Epithelial cell of proximal tubule (primary cell): ENCODE measurements around the gene ADRB1. TPM values are rescaled to one million over a fixed set of nuclear protein-coding genes. Genes with fewer than 3 reads are reported as not detected.

Source experiments
- DNase-seq: peaks from one replicate; pipeline ENCODE4 v3.0.0-alpha.2; 2011; ENCODE audit warnings: low read depth
- H3K4me3 ChIP-seq: 2 replicates; pipeline ENCODE4 v1.5.1; 2011; ENCODE audit warnings: low read depth, mild to moderate bottlenecking, low read length
- total RNA-seq: library from RNA; depleted of rRNA; stranded (reverse); fragments of >200 nt; gene quantifications from 2 replicates; pipeline ENCODE4 v1.2.3, GENCODE V29; 2015
- TF ChIP-seq, protein P1 (sequence below): conservative IDR thresholded peaks from 2 replicates; pipeline ENCODE4 v1.5.1; 2012; ENCODE audit warnings: low read depth, mild to moderate bottlenecking, low read length

The ADRB1 gene
- total RNA-seq, 1 donor from 2014 or later: 0.06 TPM

DNA sequence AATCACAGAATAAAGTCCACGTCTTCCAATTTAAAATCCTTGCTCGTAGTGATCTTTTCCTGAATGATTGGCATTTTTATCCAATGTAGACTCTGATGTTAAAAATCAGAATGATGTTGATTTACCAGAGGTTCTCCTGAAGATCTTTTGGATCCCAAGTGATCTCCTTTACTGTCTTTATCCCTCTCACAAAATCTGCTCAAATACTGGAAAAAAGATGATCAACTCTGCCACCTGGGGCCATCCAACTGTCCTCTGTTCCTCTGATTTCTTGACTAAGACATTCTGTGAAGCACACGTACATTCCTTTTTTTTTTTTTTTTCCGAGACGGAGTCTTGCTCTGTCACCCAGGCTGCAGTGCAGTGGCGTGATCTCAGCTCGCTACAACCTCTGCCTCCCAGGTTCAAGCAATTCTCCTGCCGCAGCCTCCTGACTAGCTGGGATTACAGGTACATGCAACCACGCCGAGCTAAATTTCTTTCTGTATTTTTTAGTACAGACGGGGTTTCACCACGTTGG lies 18.0 kb upstream of the ADRB1 start:
- TF ChIP-seq, protein P1, sequence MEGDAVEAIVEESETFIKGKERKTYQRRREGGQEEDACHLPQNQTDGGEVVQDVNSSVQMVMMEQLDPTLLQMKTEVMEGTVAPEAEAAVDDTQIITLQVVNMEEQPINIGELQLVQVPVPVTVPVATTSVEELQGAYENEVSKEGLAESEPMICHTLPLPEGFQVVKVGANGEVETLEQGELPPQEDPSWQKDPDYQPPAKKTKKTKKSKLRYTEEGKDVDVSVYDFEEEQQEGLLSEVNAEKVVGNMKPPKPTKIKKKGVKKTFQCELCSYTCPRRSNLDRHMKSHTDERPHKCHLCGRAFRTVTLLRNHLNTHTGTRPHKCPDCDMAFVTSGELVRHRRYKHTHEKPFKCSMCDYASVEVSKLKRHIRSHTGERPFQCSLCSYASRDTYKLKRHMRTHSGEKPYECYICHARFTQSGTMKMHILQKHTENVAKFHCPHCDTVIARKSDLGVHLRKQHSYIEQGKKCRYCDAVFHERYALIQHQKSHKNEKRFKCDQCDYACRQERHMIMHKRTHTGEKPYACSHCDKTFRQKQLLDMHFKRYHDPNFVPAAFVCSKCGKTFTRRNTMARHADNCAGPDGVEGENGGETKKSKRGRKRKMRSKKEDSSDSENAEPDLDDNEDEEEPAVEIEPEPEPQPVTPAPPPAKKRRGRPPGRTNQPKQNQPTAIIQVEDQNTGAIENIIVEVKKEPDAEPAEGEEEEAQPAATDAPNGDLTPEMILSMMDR: no peak
- DNase-seq: no peak
- H3K4me3 ChIP-seq: no peak overlapping the region

DNA sequence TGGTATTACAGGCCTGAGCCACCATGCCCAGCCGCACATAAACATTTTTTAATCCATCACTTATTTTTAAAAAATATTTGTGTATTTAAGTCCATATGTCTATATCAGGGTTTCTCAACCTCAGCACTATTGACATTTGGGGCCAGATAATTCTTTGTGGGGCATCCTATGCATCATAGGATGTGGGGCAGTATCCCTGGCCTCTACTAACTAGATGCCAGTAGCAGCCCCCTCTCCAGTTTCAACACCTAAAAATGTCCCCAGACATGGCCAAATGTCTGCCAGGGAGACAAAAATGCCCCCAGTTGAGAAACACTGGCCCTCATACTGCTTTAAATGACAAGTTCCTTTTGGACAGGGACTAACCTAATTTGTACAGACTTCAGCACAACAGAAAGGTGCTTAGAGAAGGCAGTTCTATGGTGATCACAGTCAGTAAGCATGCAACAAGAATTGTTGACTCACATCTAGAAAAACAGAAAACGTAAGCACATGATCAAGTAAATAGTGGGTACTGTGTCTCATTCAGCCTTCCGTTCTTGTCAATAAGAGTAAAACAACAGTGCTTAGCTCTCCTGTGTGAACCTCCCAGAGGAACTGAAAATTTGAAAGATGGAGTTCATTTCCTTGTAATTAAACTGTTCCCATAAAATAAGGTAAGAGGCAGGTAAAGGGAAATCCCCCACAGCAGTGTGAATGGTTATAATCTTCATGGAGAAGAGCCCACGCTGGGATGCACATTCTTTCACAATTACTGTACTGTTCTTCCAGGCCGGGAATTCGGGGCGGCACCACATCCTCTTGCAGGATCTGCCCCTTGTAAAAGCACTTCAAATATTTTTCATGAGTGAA lies 17.3 kb upstream of the ADRB1 start:
- TF ChIP-seq, protein P1: no peak
- H3K4me3 ChIP-seq: no peak overlapping the region
- peak; percentile 67 for DNase-seq

DNA sequence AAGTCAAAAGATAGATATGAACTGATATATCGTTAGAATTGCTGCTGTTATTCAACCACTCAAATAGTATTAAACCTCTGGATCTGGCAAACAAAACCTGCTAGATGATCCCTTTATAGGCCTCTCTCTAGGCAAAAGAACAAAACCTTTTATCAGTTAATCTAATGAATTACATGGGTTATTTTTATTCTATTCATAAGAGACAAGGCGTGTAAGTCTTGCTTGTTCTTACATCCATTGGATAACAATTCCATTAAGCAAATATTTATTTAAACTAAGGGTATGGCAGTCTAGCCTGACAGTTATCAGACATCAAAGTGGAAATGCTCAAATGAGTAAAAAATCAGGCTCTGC lies 16.6 kb upstream of the ADRB1 start:
- TF ChIP-seq, protein P1: no peak
- no peak overlapping the region for H3K4me3 ChIP-seq
- DNase-seq: no peak

DNA sequence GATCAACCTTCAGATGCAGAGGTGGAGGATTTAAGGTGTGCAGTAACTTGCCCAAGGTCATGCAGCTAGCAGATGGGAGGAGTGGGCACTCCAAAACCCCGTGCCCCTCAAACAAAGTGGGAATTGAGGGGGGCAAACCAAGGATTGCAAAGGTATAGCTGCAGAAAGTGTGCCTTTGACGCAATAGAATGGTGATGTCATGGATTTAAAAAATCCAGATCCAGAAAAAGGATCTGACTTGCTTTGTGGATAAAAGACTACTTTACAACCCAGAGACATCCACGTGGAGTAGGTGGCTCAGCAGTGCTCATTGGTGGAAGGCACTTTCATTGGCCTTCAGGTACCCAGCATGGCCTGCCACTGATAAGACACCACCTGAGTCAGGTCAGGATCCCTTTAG lies 15.7 kb upstream of the ADRB1 start:
- DNase-seq: no peak
- TF ChIP-seq, protein P1: no peak
- no peak overlapping the region for H3K4me3 ChIP-seq

DNA sequence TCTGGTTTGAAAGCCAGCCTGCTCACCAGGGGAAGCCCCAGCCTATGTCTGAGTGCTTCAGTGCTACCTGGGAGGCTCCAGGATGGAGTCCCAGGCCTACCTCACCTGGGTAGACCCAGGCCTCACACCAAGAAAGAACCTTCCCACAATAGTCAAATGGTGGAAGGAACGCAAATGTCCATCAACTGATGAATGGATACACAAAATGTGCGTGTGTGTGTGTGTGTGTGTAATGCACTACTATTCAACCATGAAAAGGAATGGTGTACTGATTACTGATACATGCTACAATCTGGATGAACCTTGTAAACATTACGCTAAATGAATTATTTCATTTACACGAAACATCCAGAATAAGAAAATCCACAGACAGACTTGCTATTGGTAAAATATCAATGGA lies 15.2 kb upstream of the ADRB1 start:
- no peak for DNase-seq
- no peak overlapping the region for H3K4me3 ChIP-seq
- TF ChIP-seq, protein P1: no peak

DNA sequence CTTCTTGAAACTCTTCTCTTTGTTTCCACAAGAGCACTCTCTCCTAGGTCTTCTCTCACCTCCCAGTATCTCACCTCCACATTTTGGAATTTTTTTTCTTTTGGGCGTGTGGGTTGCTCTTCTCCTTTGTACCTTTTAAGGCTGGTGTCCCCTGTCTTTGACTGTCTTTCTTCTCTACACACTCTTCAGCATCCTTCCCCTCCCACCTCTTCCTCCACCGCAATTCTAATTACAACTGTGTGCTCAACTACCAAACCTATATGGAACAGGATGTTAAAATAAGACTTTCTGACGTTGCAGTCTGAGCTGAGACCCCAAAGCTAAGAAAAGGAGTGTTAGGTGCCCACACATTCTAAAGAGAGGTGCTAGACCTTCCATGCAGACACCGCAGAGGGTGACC lies 14.0 kb upstream of the ADRB1 start:
- no peak overlapping the region for H3K4me3 ChIP-seq
- DNase-seq: no peak
- TF ChIP-seq, protein P1: no peak

DNA sequence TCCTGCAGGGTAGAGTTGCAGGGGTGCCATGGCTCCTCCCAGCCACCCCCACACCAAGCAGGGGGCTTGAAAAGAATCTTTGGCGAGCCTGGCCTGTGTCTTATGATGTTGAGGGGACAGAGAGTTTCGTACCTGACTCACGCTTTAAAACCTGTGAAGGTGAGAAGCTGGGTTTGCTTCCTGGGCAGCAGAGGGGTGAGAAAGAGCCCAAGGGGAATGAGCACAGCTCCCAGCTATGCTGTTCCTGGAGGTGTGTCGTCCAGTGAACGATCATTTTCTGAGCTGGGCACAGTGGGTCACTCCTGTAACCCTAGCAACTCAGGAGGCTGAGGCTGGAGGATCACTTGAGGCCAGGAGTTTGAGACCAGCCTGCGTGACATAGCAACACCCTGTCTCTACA lies 13.5 kb upstream of the ADRB1 start:
- H3K4me3 ChIP-seq: no peak overlapping the region
- TF ChIP-seq, protein P1: no peak
- no peak for DNase-seq
